Peyer's patch (tissue), 4 donors: ENCODE data around the gene CADPS.

Source experiments
- CTCF ChIP-seq, 6 experiments: fragments of 450-650 bp in 4 of 6; fragments of 200-600 bp in 2 of 6; sonication (generic) in 1 of 6; IDR thresholded peaks; one replicate each; pipeline ENCODE4 v1.5.1; 2017 to 2019; ENCODE audit warnings: antibody characterized with exemption in 6 of 6, mild to moderate bottlenecking in 3 of 6, moderate library complexity in 1 of 6
- POLR2A ChIP-seq, 2 donors: fragments of 450-650 bp; IDR thresholded peaks; one replicate each; pipeline ENCODE4 v1.5.1; 2017; ENCODE audit warnings: antibody characterized with exemption in 2 of 2, mild to moderate bottlenecking in 2 of 2, moderate library complexity in 2 of 2

GRCh38 chr3:62876064-62876463, 848 bp upstream of the CADPS start:
- TF ChIP-seq CTCF (IDR thresholded peaks at IDR 0.05) (peak in 1 of 6 experiments; percentile 11), POLR2A (IDR thresholded peaks at IDR 0.05) (no peak)
